ENCODE results near the gene USP13. TPM values are rescaled to one million over a fixed set of nuclear protein-coding genes. Genes with fewer than 3 reads are reported as not detected.
"Not testable (repeated sequence)": the region's sequence is repeated elsewhere in the genome, so short reads cannot be mapped to it uniquely, and the experiment has no call there.

USP13 gene
- total RNA-seq, 3 donors from 2014 or later = 11.4 to 17.3 (median 11.8) TPM

- H3K9me3 ChIP-seq = no peaks in the 10 kb centered on the region
- TF ChIP-seq POLR2AphosphoS5 (IDR thresholded peaks at IDR 0.05) = no peak
- no peak for TF ChIP-seq POLR2A (IDR thresholded peaks at IDR 0.05)
- TF ChIP-seq CTCF (IDR thresholded peaks at IDR 0.05) = no peak
- intact Hi-C loops (cut with DNase I; ENCODE audit: low total_unique reads) = no loop called here
- no peak overlapping the region for H3K27ac ChIP-seq
- H3K36me3 ChIP-seq = no peaks in the 10 kb centered on the region
- no peak for DNase-seq (ENCODE audit: low spot score in 2 of 2)
- no peaks in the 10 kb centered on the region for H3K27me3 ChIP-seq
- H3K4me1 ChIP-seq = no peaks in the 10 kb centered on the region
- no peak overlapping the region for H3K4me3 ChIP-seq
Observed at GRCh38 chr3:179642871-179643270, 10.0 kb upstream of the USP13 start.

GRCh38 chr3:179643837-179644236, 9.0 kb upstream of the USP13 start:
- H3K36me3 ChIP-seq; H3K4me1 ChIP-seq; H3K27ac ChIP-seq; intact Hi-C loops (cut with DNase I; ENCODE audit: low total_unique reads); H3K9me3 ChIP-seq; H3K27me3 ChIP-seq; H3K4me3 ChIP-seq; DNase-seq (ENCODE audit: low spot score in 2 of 2): not testable (repeated sequence)

- H3K9me3 ChIP-seq = no peaks in the 10 kb centered on the region
- H3K4me1 ChIP-seq = no peaks in the 10 kb centered on the region
- DNase-seq (ENCODE audit: low spot score in 2 of 2) = no peak
- H3K27me3 ChIP-seq = no peaks in the 10 kb centered on the region
- TF ChIP-seq POLR2AphosphoS5 (IDR thresholded peaks at IDR 0.05) = no peak
- H3K4me3 ChIP-seq = no peak overlapping the region
- intact Hi-C loops (cut with DNase I; ENCODE audit: low total_unique reads) = no loop called here
- H3K36me3 ChIP-seq = no peaks in the 10 kb centered on the region
- no peak overlapping the region for H3K27ac ChIP-seq
Observed at GRCh38 chr3:179646177-179646576, 6.7 kb upstream of the USP13 start.

- Histone ChIP-seq H3K27ac (peak overlapping the region; percentile 87 to 94), H3K36me3 (no peaks in the 10 kb centered on the region), H3K27me3 (no peaks in the 10 kb centered on the region), H3K4me3 (peak overlapping the region; percentile 62 to 86 (median 80)), H3K9me3 (no peaks in the 10 kb centered on the region), H3K4me1 (no peaks in the 10 kb centered on the region)
- TF ChIP-seq POLR2AphosphoS5 (IDR thresholded peaks at IDR 0.05) (no peak), POLR2A (IDR thresholded peaks at IDR 0.05) (no peak), CTCF (IDR thresholded peaks at IDR 0.05) (no peak)
- no peak for DNase-seq (ENCODE audit: low spot score in 2 of 2)
- intact Hi-C loops (cut with DNase I; ENCODE audit: low total_unique reads) = no loop called here
Observed at GRCh38 chr3:179651687-179652446, 973 bp upstream of the USP13 start.

- Histone ChIP-seq H3K27me3 (no peaks in the 10 kb centered on the region), H3K4me1 (no peaks in the 10 kb centered on the region), H3K36me3 (no peaks in the 10 kb centered on the region), H3K4me3 (peak overlapping the region; percentile 62 to 86 (median 80)), H3K27ac (peak overlapping the region; percentile 87 to 94), H3K9me3 (no peaks in the 10 kb centered on the region)
- intact Hi-C loops (cut with DNase I; ENCODE audit: low total_unique reads) = no loop called here
- TF ChIP-seq POLR2AphosphoS5 (IDR thresholded peaks at IDR 0.05) (peak in 1 of 3 donors; percentile 11), POLR2A (IDR thresholded peaks at IDR 0.05) (no peak)
- peak; percentile 66 to 67 for DNase-seq (ENCODE audit: low spot score in 2 of 2)
Observed at GRCh38 chr3:179653096-179653797, 407 bp downstream of the USP13 start.

- no peaks in the 10 kb centered on the region for H3K27me3 ChIP-seq
- no peaks in the 10 kb centered on the region for H3K9me3 ChIP-seq
- no peak for DNase-seq (ENCODE audit: low spot score in 2 of 2)
- H3K27ac ChIP-seq = no peak overlapping the region
- H3K4me3 ChIP-seq = no peak overlapping the region
- TF ChIP-seq POLR2A (IDR thresholded peaks at IDR 0.05) = no peak
- TF ChIP-seq POLR2AphosphoS5 (IDR thresholded peaks at IDR 0.05) = no peak
- TF ChIP-seq CTCF (IDR thresholded peaks at IDR 0.05) = no peak
- no peaks in the 10 kb centered on the region for H3K4me1 ChIP-seq
- intact Hi-C loops (cut with DNase I; ENCODE audit: low total_unique reads) = no loop called here
- no peaks in the 10 kb centered on the region for H3K36me3 ChIP-seq
Observed at GRCh38 chr3:179655236-179655635, 2.4 kb downstream of the USP13 start.
